K562 (cell line): ENCODE results near the gene CRB2. TPM values are rescaled to one million over a fixed set of nuclear protein-coding genes. Genes with fewer than 3 reads are reported as not detected.

Source experiments
- ATAC-seq: fragments of 200-7000 bp; cut with Tn5 transposase; 3 replicates; pipeline ENCODE4 v1.9.1; 2020; ENCODE audit warnings: moderate library complexity
- BruUV-seq: library from RNA; stranded (reverse); fragments of 400-500 nt; replicated peaks from 2 replicates; lab custom pipeline; 2021; lab: Mats Ljungman, UMichigan
- CTCF ChIA-PET: fragments of 300-600 bp; formaldehyde crosslinking; extraction: SDS; loops from one replicate; lab custom pipeline; 2021; ENCODE audit warnings: low intra/inter-chr PET ratio; lab: Yijun Ruan, JAX
- POLR2A ChIA-PET: fragments of 300-600, 350-650 bp; sonication (Branson Sonifier 250); formaldehyde crosslinking; extraction: SDS; loops from one replicate; lab custom pipeline; 2021; ENCODE audit warnings: antibody characterized with exemption, inconsistent platforms; lab: Yijun Ruan, JAX
- DNase-seq, 4 experiments: peaks; one replicate each; pipeline versions ENCODE4 v3.0.0 to v3.0.0-alpha.2; 2011 to 2018; ENCODE audit warnings: low spot score in 3 of 4, mixed read lengths in 3 of 4; ENCODE audit errors: extremely low read depth in 1 of 4
- FAIRE-seq: peaks from 2 replicates; lab custom pipeline; 2011; peaks lifted over from hg19 to GRCh38; lab: Jason Lieb, UNC
- H2AFZ ChIP-seq: 2 replicates; pipeline ENCODE4 v1.6.0; 2011; ENCODE audit warnings: low read depth, low read length, control low read depth, inconsistent platforms
- H3K27ac ChIP-seq: fragments of 200-600 bp; 3 replicates; pipeline ENCODE4 v1.8.0; 2011; ENCODE audit warnings: low read depth, mild to moderate bottlenecking, control low read depth, inconsistent platforms, low read length, moderate library complexity, mixed read lengths; ENCODE audit errors: extremely low read depth
- H3K27me3 ChIP-seq, 2 experiments: fragments of 300-600 bp in 1 of 2; 2 replicates in 1 of 2; 3 replicates in 1 of 2; pipeline versions ENCODE4 v1.6.0 to v1.8.0; 2011; ENCODE audit warnings: inconsistent platforms in 2 of 2, low read length in 2 of 2, mild to moderate bottlenecking in 1 of 2, mixed read lengths in 1 of 2, moderate library complexity in 1 of 2; ENCODE audit not compliant: control insufficient read depth in 2 of 2, insufficient read depth in 2 of 2
- H3K36me3 ChIP-seq: fragments of 300-600 bp; 3 replicates; pipeline ENCODE4 v1.8.0; 2011; ENCODE audit warnings: mild to moderate bottlenecking, low read length, inconsistent platforms; ENCODE audit not compliant: control insufficient read depth, insufficient read depth
- H3K4me1 ChIP-seq, 2 experiments: fragments of 200-600 bp in 1 of 2; replicated peaks in 1 of 2; 2 replicates in 1 of 2; 3 replicates in 1 of 2; pipeline versions ENCODE4 v1.5.1 to v1.8.0; 2011; ENCODE audit warnings: inconsistent platforms in 2 of 2, low read length in 2 of 2, mild to moderate bottlenecking in 1 of 2, mixed read lengths in 1 of 2, moderate library complexity in 1 of 2; ENCODE audit not compliant: control insufficient read depth in 2 of 2, insufficient read depth in 2 of 2
- H3K4me2 ChIP-seq: 2 replicates; pipeline ENCODE4 v1.6.1; 2011; ENCODE audit warnings: low read length, control low read depth, inconsistent platforms, mixed read lengths; ENCODE audit not compliant: insufficient read depth
- H3K4me3 ChIP-seq: fragments of 200-600 bp; sonication (generic), shearing (Covaris generic); 2 replicates; pipeline ENCODE4 v1.5.1; 2016; ENCODE audit warnings: control low read depth, inconsistent platforms
- H3K79me2 ChIP-seq: fragments of 200-600 bp; 3 replicates; pipeline ENCODE4 v1.8.0; 2011; ENCODE audit warnings: low read length, inconsistent platforms; ENCODE audit not compliant: control insufficient read depth, insufficient read depth
- H3K9ac ChIP-seq, 2 experiments: 2 replicates each; pipeline versions ENCODE4 v1.6.0 to v1.6.1; 2011; ENCODE audit warnings: low read depth in 2 of 2, low read length in 2 of 2, control low read depth in 1 of 2, inconsistent platforms in 1 of 2, mild to moderate bottlenecking in 1 of 2, mixed read lengths in 1 of 2; ENCODE audit not compliant: insufficient read depth in 1 of 2
- H3K9me1 ChIP-seq: one replicate; pipeline ENCODE4 v1.6.0; 2011; ENCODE audit warnings: inconsistent platforms, mild to moderate bottlenecking, low read length, moderate library complexity; ENCODE audit not compliant: control insufficient read depth, insufficient read depth
- H3K9me3 ChIP-seq: replicated peaks from 2 replicates; pipeline ENCODE4 v1.5.1; 2011; ENCODE audit warnings: low read depth, low read length, inconsistent platforms; ENCODE audit not compliant: control insufficient read depth, insufficient read depth
- H4K20me1 ChIP-seq: replicated peaks from 2 replicates; pipeline ENCODE4 v1.6.1; 2011; ENCODE audit warnings: low read length, inconsistent platforms, mixed read lengths; ENCODE audit not compliant: control insufficient read depth, insufficient read depth
- ATF6 ChIP-seq: sonication (generic); formaldehyde crosslinking; IDR thresholded peaks from 2 replicates; pipeline ENCODE4 v1.4.0; 2020; ENCODE audit warnings: mild to moderate bottlenecking, missing genetic modification reagents
- DPF2 ChIP-seq: fragments of 450-650 bp; IDR thresholded peaks from 2 replicates; pipeline ENCODE4 v1.6.1; 2016
- NCOA6 ChIP-seq: fragments of 450-650 bp; IDR thresholded peaks from 2 replicates; pipeline ENCODE4 v1.6.1; 2017; ENCODE audit warnings: mild to moderate bottlenecking
- NFIX ChIP-seq: fragments of 250-450 bp; sonication (Bioruptor Pico); IDR thresholded peaks from 2 replicates; pipeline ENCODE4 v1.4.0; 2020; ENCODE audit warnings: low read depth, mild to moderate bottlenecking, moderate library complexity
- RFX1 ChIP-seq: fragments of 450-650 bp; IDR thresholded peaks from 2 replicates; pipeline ENCODE4 v1.6.1; 2016; ENCODE audit warnings: mild to moderate bottlenecking, moderate library complexity
- SMAD2 ChIP-seq: fragments of 150-350 bp; IDR thresholded peaks from 2 replicates; pipeline ENCODE4 v1.6.1; 2014; ENCODE audit warnings: low read depth, mild to moderate bottlenecking, low read length
- TAL1 ChIP-seq: fragments of 450-650 bp; IDR thresholded peaks from 2 replicates; pipeline ENCODE4 v1.6.1; 2016; ENCODE audit warnings: mild to moderate bottlenecking
- ZEB2 ChIP-seq: fragments of 450-650 bp; IDR thresholded peaks from 2 replicates; pipeline ENCODE4 v1.6.1; 2016
- ZNF121 ChIP-seq: sonication (generic); formaldehyde crosslinking; conservative IDR thresholded peaks from 2 replicates; pipeline ENCODE4 v1.8.0; 2022; ENCODE audit warnings: missing genetic modification reagents
- ZNF253 ChIP-seq: fragments of 250-450 bp; sonication (Bioruptor Pico); conservative IDR thresholded peaks from 2 replicates; pipeline ENCODE4 v1.6.1; 2021; ENCODE audit warnings: mild to moderate bottlenecking
- WGBS: fragments of 100-300 bp; shearing (Covaris generic); methylation state at CpG from one replicate; pipeline ENCODE4 v1.1.6; 2016; ENCODE audit warnings: low coverage, mixed read lengths; ENCODE audit not compliant: insufficient coverage; ENCODE audit errors: missing lambda C conversion rate; 5-methylcytosine and 5-hydroxymethylcytosine counted together
- in situ Hi-C: fragments of 300-500 bp; cut with MboI; formaldehyde crosslinking; loops from 4 replicates; pipeline ENCODE4 v1.15.0; 2018; ENCODE audit warnings: inconsistent platforms, mixed read lengths
- intact Hi-C: fragments of 100-400 bp; cut with micrococcal nuclease; formaldehyde crosslinking; loops from 2 replicates; pipeline ENCODE4 v1.14.2; 2022
- polyA plus RNA-seq, 8 experiments: library from polyadenylated mRNA; depleted of rRNA in 4 of 8; stranded (reverse) in 5 of 8; unstranded in 3 of 8; fragments of >200 nt; fragmentation: Nextera tagmentation in 2 of 8; fragmentation: Illumina TruSeq in 1 of 8; extraction: Ambion mirVana in 2 of 8; extraction: Trizol in 1 of 8; gene quantifications; 2 replicates each; pipeline versions ENCODE4 v1.2.1 to v1.2.3, GENCODE V29; 2011 to 2014; ENCODE audit warnings: inconsistent platforms in 1 of 8, missing spikeins in 1 of 8
- total RNA-seq, 7 experiments: library from RNA; depleted of rRNA in 6 of 7; stranded (reverse); fragments of >200 nt in 6 of 7; fragmentation: Illumina TruSeq in 2 of 7; extraction: Trizol in 2 of 7; gene quantifications; 2 replicates each; pipeline versions ENCODE4 v1.2.1 to v1.2.3, GENCODE V29; 2011 to 2021; ENCODE audit warnings: low replicate concordance in 1 of 7
- TF ChIP-seq, protein P1 (sequence below): sonication (generic); formaldehyde crosslinking; IDR thresholded peaks from 2 replicates; pipeline ENCODE4 v1.8.0; 2022; ENCODE audit warnings: missing genetic modification reagents, mild to moderate bottlenecking, borderline replicate concordance

Gene CRB2
- total and polyA plus RNA-seq, 9 of the 15 experiments (the other 6 are each of a cell fraction or from before 2014, with no cell fraction given): 0.13 to 1.2 (median 0.25) TPM; not detected in 2

DNA sequence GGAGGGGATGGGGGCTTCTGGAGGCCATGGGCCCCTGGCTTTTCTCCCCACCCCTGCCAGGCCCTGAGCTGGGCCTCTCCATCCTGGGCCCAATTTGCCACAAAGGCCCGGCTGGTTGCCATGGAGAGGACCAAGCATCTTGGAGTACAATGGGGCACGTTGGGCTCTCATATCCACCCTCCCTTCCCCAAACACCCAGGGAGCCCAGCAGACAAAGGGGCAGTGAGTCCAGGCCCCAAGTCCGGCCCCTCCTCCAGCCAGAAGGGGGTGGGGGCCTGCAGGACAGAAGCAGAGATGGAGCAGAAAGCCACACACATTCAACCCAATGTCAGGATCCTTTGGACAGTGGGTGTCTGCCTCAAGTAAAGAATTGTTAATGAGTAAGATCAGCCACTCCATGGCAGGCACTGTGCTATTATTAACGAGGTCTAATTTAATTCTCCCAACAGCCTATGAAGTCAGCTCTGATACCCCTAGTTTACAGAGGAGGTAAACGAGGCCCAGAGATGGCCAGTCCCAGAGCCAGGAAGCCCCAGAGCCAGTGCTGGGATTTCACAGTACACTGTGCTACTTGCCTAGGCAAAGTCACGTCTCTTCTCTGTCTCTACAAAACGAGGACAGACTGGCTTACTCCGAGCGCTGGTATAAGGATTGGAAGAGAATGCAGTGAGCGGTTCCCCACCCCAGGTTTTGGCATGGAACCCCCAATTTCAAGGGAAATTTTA, 2.3 kb downstream of the CRB2 start:
- H3K36me3 ChIP-seq: no peaks in the 10 kb centered on the region
- no peak overlapping the region for H3K4me3 ChIP-seq
- peak; percentile 48 for FAIRE-seq
- H4K20me1 ChIP-seq: no peaks in the 10 kb centered on the region
- peaks cover 36 to 90% of the 10 kb centered on the region in 2 experiments for H3K4me1 ChIP-seq
- CTCF ChIA-PET: interaction anchor here (5.6 kb wide), 1 partner anchor 27 kb away, joined by 75 read pairs; no protein-coding TSS in a partner anchor
- no peaks in the 10 kb centered on the region for H3K79me2 ChIP-seq
- H3K27me3 ChIP-seq: peaks cover 0 to 4% of the 10 kb centered on the region in 2 experiments; a peak in 1 of 5 replicates
- POLR2A ChIA-PET: interaction anchor here (1.2 kb wide), 1 partner anchor 26 kb away, joined by 3 read pairs; no protein-coding TSS in a partner anchor
- 60% methylated on average over 9 of the region's 10 CpGs for WGBS
- in situ Hi-C loops (loop anchor here (10.0 kb wide), 1 partner anchor 894 kb away; no protein-coding TSS in a partner anchor), intact Hi-C loops (no loop called here)
- no peak for TF ChIP-seq ZEB2
- peak; percentile 39; the same call in 1 of the 2 replicates for TF ChIP-seq RFX1
- no peaks in the 10 kb centered on the region for H3K9me3 ChIP-seq
- no peak for ATAC-seq
- peak overlapping the region in 1 of 2 experiments; percentile 41; a peak in 1 of 4 replicates for H3K9ac ChIP-seq
- DNase-seq: no peak
- H2AFZ ChIP-seq: 0 out of 2 replicates have a peak overlapping the region, but pooled peaks have one; percentile 54
- H3K4me2 ChIP-seq: no peak overlapping the region
- no peaks in the 10 kb centered on the region for H3K9me1 ChIP-seq
- H3K27ac ChIP-seq: no peak overlapping the region
- no TSS peak for BruUV-seq

DNA sequence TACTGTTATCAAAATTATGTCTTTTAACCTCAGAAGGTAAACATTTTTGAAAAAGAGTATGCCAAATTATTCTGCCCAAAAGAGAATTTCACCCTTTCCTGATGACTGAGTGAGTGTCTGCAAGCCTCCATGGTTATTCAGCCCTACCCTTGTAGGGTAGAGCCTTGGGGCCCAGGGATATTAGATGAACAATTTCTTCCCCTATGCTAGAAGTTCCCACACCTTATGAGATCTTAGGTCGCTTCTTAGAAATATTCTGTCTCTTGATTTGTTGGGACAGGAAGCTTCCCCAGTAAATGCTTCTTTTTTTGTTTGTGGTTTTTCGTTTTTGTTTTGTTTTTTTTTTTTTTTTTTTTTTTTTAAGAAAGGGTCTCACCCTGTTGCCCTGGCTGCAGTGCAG, 3.1 kb downstream of the CRB2 start:
- peaks cover 34 to 92% of the 10 kb centered on the region in 2 experiments for H3K4me1 ChIP-seq
- H4K20me1 ChIP-seq: no peaks in the 10 kb centered on the region
- CTCF ChIA-PET: no interaction called here
- no peak overlapping the region for H3K4me3 ChIP-seq
- peak overlapping the region in 1 of 2 experiments; percentile 62; a peak in 1 of 4 replicates for H3K9ac ChIP-seq
- in situ Hi-C loops (loop anchor here (10.0 kb wide), 1 partner anchor 894 kb away; no protein-coding TSS in a partner anchor), intact Hi-C loops (no loop called here)
- no peak for ATAC-seq
- H3K27ac ChIP-seq: no peak overlapping the region
- H3K9me1 ChIP-seq: no peaks in the 10 kb centered on the region
- POLR2A ChIA-PET: interaction anchor here (0.6 to 1.2 kb wide), 3 partner anchors 10 to 54 kb away, joined by 3 to 5 read pairs (median 3); no protein-coding TSS in a partner anchor
- 0% methylated on average over 2 of the region's 2 CpGs for whole genome bisulfite sequencing
- no peak for DNase-seq
- H2AFZ ChIP-seq: peak overlapping the region; percentile 54
- H3K36me3 ChIP-seq: no peaks in the 10 kb centered on the region
- H3K79me2 ChIP-seq: no peaks in the 10 kb centered on the region
- H3K9me3 ChIP-seq: no peaks in the 10 kb centered on the region
- no peaks in the 10 kb centered on the region for H3K27me3 ChIP-seq
- no TSS peak for BruUV-seq
- peak; percentile 65 for FAIRE-seq
- H3K4me2 ChIP-seq: no peak overlapping the region
- TF ChIP-seq DPF2 (0 out of 2 replicates have a peak, but pooled peaks have one; percentile 14), SMAD2 (no peak), NCOA6 (no peak), ZNF121 (CRISPR knock-in tag) (0 out of 2 replicates have a peak, but pooled peaks have one; percentile 24), NFIX (CRISPR knock-in tag) (no peak), TAL1 (no peak), ATF6 (no peak), ZNF253 (CRISPR knock-in tag) (no peak)
- TF ChIP-seq, protein P1, sequence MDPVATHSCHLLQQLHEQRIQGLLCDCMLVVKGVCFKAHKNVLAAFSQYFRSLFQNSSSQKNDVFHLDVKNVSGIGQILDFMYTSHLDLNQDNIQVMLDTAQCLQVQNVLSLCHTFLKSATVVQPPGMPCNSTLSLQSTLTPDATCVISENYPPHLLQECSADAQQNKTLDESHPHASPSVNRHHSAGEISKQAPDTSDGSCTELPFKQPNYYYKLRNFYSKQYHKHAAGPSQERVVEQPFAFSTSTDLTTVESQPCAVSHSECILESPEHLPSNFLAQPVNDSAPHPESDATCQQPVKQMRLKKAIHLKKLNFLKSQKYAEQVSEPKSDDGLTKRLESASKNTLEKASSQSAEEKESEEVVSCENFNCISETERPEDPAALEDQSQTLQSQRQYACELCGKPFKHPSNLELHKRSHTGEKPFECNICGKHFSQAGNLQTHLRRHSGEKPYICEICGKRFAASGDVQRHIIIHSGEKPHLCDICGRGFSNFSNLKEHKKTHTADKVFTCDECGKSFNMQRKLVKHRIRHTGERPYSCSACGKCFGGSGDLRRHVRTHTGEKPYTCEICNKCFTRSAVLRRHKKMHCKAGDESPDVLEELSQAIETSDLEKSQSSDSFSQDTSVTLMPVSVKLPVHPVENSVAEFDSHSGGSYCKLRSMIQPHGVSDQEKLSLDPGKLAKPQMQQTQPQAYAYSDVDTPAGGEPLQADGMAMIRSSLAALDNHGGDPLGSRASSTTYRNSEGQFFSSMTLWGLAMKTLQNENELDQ: no peak
